Panc1 (cell line): ENCODE data around the gene GPRC6A. TPM values are rescaled to one million over a fixed set of nuclear protein-coding genes. Genes with fewer than 3 reads are reported as not detected.

ENCODE experiments used
- ATAC-seq: fragments of 200-7000 bp; cut with Tn5 transposase; 2 replicates; pipeline ENCODE4 v1.9.1; 2020; ENCODE audit warnings: mild to moderate bottlenecking, moderate library complexity
- BruUV-seq: library from RNA; stranded (reverse); fragments of 400-500 nt; replicated peaks from 2 replicates; lab custom pipeline; 2021; lab: Mats Ljungman, UMichigan
- CTCF ChIA-PET: fragments of 300-600 bp; sonication (Branson Sonifier 250); formaldehyde crosslinking; loops from one replicate; lab custom pipeline; 2022; ENCODE audit warnings: antibody characterized with exemption; lab: Charles Lee
- POLR2A ChIA-PET: fragments of 300-600 bp; sonication (Branson Sonifier 250); formaldehyde crosslinking; loops from one replicate; lab custom pipeline; 2022; ENCODE audit warnings: antibody characterized with exemption; lab: Charles Lee
- DNase-seq: peaks from one replicate; pipeline ENCODE4 v3.0.0-alpha.2; 2010; ENCODE audit warnings: low read depth, low spot score
- H3K27ac ChIP-seq: 2 replicates; pipeline ENCODE4 v1.5.1; 2011; ENCODE audit warnings: mild to moderate bottlenecking, low read length, inconsistent platforms
- H3K27me3 ChIP-seq: fragments of 200-500 bp; sonication (Bioruptor generic); 2 replicates; pipeline ENCODE4 v1.6.0; 2014; ENCODE audit warnings: low read length, inconsistent platforms; ENCODE audit not compliant: control insufficient read depth, insufficient read depth
- H3K36me3 ChIP-seq: fragments of 200-500 bp; sonication (Bioruptor generic); 2 replicates; pipeline ENCODE4 v1.5.1; 2014; ENCODE audit warnings: inconsistent platforms, mild to moderate bottlenecking, low read length, moderate library complexity; ENCODE audit not compliant: control insufficient read depth, insufficient read depth
- H3K4me1 ChIP-seq: 2 replicates; pipeline ENCODE4 v1.5.1; 2011; ENCODE audit warnings: inconsistent platforms, mild to moderate bottlenecking, low read length, moderate library complexity; ENCODE audit not compliant: control insufficient read depth, insufficient read depth
- H3K4me3 ChIP-seq, 2 experiments: 2 replicates each; pipeline ENCODE4 v1.5.1; 2011 to 2012; ENCODE audit warnings: low read depth in 2 of 2, low read length in 2 of 2, mild to moderate bottlenecking in 2 of 2, inconsistent platforms in 1 of 2, moderate library complexity in 1 of 2
- H3K9me3 ChIP-seq: fragments of 200-500 bp; sonication (Bioruptor generic); 2 replicates; pipeline ENCODE4 v1.5.1; 2014; ENCODE audit warnings: low read depth, mild to moderate bottlenecking, inconsistent platforms, low read length, moderate library complexity; ENCODE audit not compliant: control insufficient read depth, insufficient read depth
- CTCF ChIP-seq: fragments of 450-650 bp; IDR thresholded peaks from 2 replicates; pipeline ENCODE4 v1.5.1; 2017; ENCODE audit warnings: mild to moderate bottlenecking
- POLR2AphosphoS5 ChIP-seq: IDR thresholded peaks from 2 replicates; pipeline ENCODE4 v1.6.1; 2012; ENCODE audit warnings: mild to moderate bottlenecking, low read depth, low read length, moderate library complexity
- REST ChIP-seq, 2 experiments: IDR thresholded peaks; 2 replicates each; pipeline ENCODE4 v1.6.1; 2011 to 2012; ENCODE audit warnings: low read depth in 2 of 2, control low read depth in 1 of 2, low read length in 1 of 2, mild to moderate bottlenecking in 1 of 2, moderate library complexity in 1 of 2; ENCODE audit not compliant: insufficient read depth in 1 of 2
- SIN3A ChIP-seq: IDR thresholded peaks from 2 replicates; pipeline ENCODE4 v1.6.1; 2012; ENCODE audit warnings: low read depth, mild to moderate bottlenecking, low read length, moderate library complexity, borderline replicate concordance; ENCODE audit not compliant: insufficient read depth
- TCF7L2 ChIP-seq: IDR thresholded peaks from 2 replicates; pipeline ENCODE4 v1.6.1; 2011; ENCODE audit warnings: mild to moderate bottlenecking, low read depth, low read length, inconsistent platforms
- in situ Hi-C: cut with HindIII; loops from 2 replicates; pipeline ENCODE4 v1.10.0; 2016; ENCODE audit warnings: low sequenced_read_pairs, low pct_unique_long_range_greater_than_20kb
- intact Hi-C: fragments of 100-400 bp; cut with micrococcal nuclease; formaldehyde crosslinking; loops from one replicate; pipeline ENCODE4 v1.10.0; 2022; ENCODE audit not compliant: unreplicated experiment
- total RNA-seq: library from RNA; stranded (reverse); gene quantifications from one replicate; pipeline ENCODE4 v1.2.1, GENCODE V29; 2021; ENCODE audit not compliant: unreplicated experiment

Gene GPRC6A
- total RNA-seq, 1 experiment from 2014 or later: not detected

- POLR2A ChIA-PET: no interaction called here
- no TSS peak for BruUV-seq
Measured at GRCh38 chr6:116812051-116812650, 16.7 kb downstream of the GPRC6A start.

GRCh38 chr6:116801971-116802370 lies 26.9 kb downstream of the GPRC6A start:
- in situ Hi-C loops: no loop called here
- no peaks in the 10 kb centered on the region for H3K4me1 ChIP-seq
- peaks cover 27% of the 10 kb centered on the region for H3K27me3 ChIP-seq
- no peaks in the 10 kb centered on the region for H3K9me3 ChIP-seq
- intact Hi-C loops: no loop called here
- TF ChIP-seq TCF7L2 (no peak), SIN3A (no peak), CTCF (no peak), POLR2AphosphoS5 (no peak), REST (IDR thresholded peaks at IDR 0.05; ENCODE audit: insufficient read depth in 1 of 2, low read depth in 2 of 2, low read length in 1 of 2) (no peak)
- ATAC-seq: no peak
- H3K36me3 ChIP-seq: no peaks in the 10 kb centered on the region
- no peak overlapping the region for H3K4me3 ChIP-seq
- POLR2A ChIA-PET: no interaction called here
- H3K27ac ChIP-seq: no peak overlapping the region
- no peak for DNase-seq
- CTCF ChIA-PET: no interaction called here
- no TSS peak for BruUV-seq

More at GRCh38 chr6:116812051-116812650, 16.7 kb downstream of the GPRC6A start:
- Histone ChIP-seq H3K27ac (no peak overlapping the region), H3K9me3 (no peaks in the 10 kb centered on the region), H3K4me3 (no peak overlapping the region), H3K4me1 (no peaks in the 10 kb centered on the region), H3K36me3 (no peaks in the 10 kb centered on the region), H3K27me3 (peaks cover 9% of the 10 kb centered on the region)
- CTCF ChIA-PET: no interaction called here
- DNase-seq: no peak
- in situ Hi-C loops (no loop called here), intact Hi-C loops (no loop called here)
- TF ChIP-seq CTCF (no peak), TCF7L2 (no peak), POLR2AphosphoS5 (no peak), SIN3A (no peak), REST (IDR thresholded peaks at IDR 0.05; ENCODE audit: insufficient read depth in 1 of 2, low read depth in 2 of 2, low read length in 1 of 2) (no peak)
- ATAC-seq: no peak
